HG02970 (cell line): Measurements from ENCODE around the gene PLPP4.

Experiments
- ATAC-seq: cut with Tn5 transposase; IDR thresholded peaks from one replicate; pipeline ENCODE4 v1.9.1; 2021; ENCODE audit warnings: mild to moderate bottlenecking, moderate library complexity, moderate number of reproducible peaks; ENCODE audit not compliant: unreplicated experiment, low FRiP score

PLPP4 gene

GRCh38 chr10:120601999-120602398, 145.0 kb downstream of the PLPP4 start:
- no peak for ATAC-seq

GRCh38 chr10:120605410-120605809, 148.4 kb downstream of the PLPP4 start:
- ATAC-seq = no peak

DNA sequence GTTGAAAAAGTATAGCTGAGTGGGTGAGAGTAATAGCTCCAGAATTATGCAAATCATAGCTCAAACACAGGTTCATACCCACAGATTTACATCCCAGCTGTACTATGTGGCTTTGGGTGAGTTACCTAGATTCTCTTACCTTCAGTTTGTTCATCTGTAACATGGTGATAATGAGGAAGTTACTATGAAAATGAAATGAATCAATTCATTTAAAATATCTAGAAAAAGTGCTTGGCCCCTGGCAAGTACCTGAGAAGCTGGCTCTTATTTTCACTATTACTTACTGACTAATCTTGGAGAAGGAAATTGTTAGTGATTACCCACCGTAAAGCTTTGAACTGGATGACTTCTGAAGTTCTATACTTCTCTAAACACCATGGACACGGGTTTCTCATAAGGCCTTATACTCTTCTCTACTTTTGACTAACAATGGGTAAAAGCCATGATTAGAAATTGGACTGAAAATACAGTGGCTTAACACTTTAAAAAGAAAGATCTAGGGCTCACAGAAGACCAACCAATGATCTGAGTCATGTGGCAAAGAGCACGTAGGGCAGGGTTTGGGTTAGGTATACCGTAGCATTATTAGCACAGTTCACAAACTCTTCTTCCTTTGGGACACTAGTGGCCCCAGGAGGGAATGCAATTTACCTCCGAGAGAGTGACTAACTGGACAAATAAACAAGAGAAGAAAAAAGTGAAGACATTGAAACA, 149.2 kb downstream of the PLPP4 start:
- peak; percentile 50 for ATAC-seq

- ATAC-seq = peak; percentile 19
Measured at GRCh38 chr10:120607016-120607709, 150.1 kb downstream of the PLPP4 start.

DNA sequence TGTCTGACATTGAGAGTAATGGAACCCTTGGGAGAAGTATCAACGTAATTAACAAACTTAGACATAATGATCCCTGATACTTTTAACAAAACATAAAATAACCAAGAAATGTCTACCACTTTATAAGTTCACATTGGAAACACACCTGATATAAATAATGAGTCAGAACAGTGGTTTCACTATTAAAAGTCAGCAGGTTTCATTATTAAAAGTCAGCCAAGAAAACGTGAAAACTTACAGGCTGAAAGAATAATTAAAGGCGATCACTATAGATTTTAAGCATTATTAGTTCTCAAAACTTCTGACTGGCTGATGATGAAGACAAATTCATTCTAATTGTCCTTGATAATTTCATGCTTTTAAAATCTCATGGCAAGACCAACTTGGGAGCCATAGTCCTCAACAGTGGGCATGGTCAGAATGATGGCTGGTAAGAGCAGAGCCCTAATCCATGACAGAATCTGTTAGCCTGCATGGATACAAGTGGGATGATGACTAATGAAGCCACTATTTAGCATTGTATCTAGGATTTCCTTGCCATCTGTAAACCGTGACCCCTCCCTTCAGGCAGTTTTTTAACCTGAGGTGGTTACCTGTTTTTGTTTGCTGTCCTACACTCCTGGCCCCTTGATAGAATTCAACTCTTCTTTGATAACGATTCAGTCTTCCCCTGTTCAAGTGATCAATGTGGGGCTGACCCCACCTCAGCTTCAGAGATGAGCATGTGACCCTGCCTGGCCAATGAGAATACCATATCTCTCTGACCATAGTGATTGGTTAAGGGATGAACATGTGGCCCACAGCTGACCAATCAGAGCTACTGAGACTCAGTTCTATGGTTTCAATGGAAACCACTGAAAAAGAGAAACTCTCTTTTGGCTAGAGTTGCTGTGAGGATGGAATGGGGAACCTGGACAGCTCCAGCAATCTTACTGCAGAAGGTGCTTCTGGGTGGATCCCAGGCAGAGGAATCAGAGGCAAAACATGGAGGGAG, 151.0 kb downstream of the PLPP4 start:
- peak; percentile 44 for ATAC-seq

- ATAC-seq = no peak
Measured at GRCh38 chr10:120609006-120609405, 152.0 kb downstream of the PLPP4 start.

DNA sequence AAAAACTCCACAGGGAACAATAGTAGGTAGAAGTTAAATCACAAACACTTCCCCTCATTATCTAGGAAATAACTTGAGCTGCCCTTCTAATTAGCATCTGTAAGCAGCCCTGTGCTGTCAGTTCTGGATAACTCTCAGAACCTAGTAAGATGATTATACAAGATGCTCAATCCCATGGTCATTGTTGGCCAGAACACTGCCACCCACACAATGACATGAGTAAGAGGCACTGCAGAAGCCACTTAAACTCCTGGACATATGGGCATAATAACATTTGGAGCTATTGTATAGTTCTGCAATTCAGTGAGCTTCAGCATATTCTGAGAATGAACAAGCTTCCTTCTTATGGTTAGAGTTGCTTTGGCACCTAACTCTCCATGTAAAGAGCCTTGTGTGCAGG, 153.8 kb downstream of the PLPP4 start:
- ATAC-seq = no peak

DNA sequence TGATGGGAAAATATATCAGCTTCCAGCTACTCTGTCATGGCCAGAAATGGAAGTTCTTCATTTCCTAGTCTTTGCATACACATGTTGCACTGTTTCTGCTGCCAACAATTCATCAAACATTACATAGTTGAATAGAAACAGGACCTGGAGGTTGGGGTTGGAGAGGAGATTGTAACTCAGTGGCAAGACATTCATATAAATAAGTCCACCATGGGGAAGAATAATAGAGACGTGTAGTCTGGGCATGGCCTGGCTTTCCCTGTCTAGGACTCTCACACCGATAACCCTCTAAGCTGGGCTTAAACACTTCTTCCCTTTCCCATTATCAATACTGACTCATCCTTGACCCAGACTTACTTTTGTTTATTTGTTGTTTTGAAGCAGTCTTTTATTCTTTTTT, 155.7 kb downstream of the PLPP4 start:
- ATAC-seq = no peak

- no peak for ATAC-seq
Measured at GRCh38 chr10:120613180-120613579, 156.2 kb downstream of the PLPP4 start.

GRCh38 chr10:120614680-120615079, 157.7 kb downstream of the PLPP4 start:
- no peak for ATAC-seq

GRCh38 chr10:120616311-120616911, 159.4 kb downstream of the PLPP4 start:
- ATAC-seq = no peak

DNA sequence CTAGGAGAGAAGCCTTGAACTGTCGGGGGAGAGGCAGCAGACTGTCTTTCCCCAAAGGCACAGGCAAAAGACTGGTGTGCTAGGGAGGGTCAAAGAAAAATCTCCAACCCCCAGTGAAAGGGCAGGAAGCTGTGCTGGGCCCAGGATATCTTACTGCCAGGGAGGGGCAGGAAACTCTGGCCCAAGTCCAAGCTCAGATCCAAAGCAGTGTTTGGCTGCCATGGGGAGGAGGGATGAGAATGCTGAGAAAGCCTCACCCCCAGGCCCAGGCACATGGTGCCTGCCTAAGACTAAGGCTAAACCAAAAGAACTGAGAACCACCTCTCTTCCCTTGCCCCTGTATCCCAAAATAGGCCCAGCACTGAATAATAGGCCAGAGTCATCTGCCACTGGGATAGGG, 171.2 kb downstream of the PLPP4 start:
- no peak for ATAC-seq

- no peak for ATAC-seq
Measured at GRCh38 chr10:120630266-120630665, 173.2 kb downstream of the PLPP4 start.

GRCh38 chr10:120632047-120632446, 175.0 kb downstream of the PLPP4 start:
- ATAC-seq = no peak

DNA sequence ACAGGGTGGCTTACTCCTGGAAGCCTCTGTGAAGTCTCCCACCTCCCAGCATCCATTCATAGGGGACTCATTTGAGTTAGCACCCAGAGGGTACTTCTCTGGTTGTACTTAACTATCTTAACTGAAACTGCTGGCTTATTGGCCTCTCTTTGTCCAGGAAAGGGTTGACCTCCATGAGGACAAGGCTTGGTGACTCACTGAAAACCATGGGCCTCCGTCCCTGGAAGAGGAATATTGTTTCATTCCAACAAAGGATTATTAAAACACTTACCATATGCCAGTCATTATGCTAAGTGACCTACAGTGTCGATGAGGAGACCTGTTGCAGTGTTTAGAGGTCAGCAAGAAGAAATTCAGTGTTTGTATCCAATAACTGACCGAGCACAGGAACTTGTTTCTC, 175.9 kb downstream of the PLPP4 start:
- no peak for ATAC-seq

GRCh38 chr10:120634659-120635058, 177.6 kb downstream of the PLPP4 start:
- ATAC-seq = no peak
